ENCODE results near the gene PFDN5.

DNA sequence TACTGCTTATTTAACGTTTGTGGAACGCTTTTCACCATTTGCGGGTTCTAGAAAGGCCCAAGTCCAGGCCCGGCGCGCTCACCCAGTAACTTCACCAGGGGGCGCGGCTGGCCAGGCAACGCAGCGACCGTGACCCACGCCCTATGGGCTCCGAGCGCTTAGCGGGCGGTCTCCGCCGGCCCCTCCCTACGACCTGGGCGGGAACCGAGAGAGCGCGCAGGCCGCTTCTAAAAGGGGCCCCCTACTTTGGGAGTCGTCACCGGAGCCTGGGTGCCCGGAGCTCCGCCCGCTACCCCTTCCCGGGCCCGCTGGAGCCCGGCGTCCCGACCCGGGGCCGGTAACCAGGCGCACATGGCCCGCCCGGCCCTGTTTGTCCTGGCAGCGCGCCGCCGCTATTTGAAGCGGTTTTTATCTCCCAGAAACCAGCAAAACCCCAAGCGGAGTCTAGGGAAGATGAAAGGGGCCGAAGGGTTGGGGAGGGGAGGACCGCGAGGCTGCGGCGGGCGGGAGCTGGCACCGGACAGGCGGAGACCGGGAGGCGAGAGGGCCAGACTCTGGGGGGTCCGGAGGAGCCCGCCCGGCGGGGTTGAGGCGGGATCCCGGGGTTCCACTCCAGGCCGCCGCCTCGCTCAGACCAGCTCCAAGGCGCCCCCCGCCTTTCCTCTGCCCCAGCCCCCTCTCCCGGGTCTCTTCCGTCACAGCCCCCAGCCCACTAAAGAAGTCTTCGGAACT lies 29.6 kb downstream of the PFDN5 start:
- TF ChIP-seq, protein P1, sequence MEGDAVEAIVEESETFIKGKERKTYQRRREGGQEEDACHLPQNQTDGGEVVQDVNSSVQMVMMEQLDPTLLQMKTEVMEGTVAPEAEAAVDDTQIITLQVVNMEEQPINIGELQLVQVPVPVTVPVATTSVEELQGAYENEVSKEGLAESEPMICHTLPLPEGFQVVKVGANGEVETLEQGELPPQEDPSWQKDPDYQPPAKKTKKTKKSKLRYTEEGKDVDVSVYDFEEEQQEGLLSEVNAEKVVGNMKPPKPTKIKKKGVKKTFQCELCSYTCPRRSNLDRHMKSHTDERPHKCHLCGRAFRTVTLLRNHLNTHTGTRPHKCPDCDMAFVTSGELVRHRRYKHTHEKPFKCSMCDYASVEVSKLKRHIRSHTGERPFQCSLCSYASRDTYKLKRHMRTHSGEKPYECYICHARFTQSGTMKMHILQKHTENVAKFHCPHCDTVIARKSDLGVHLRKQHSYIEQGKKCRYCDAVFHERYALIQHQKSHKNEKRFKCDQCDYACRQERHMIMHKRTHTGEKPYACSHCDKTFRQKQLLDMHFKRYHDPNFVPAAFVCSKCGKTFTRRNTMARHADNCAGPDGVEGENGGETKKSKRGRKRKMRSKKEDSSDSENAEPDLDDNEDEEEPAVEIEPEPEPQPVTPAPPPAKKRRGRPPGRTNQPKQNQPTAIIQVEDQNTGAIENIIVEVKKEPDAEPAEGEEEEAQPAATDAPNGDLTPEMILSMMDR (conservative IDR thresholded peaks at IDR 0.05), result peak; percentile 90
- peak; percentile 62; the same call in 1 of the 2 replicates for TF ChIP-seq ZFX (IDR thresholded peaks at IDR 0.05)
